Hematopoietic multipotent progenitor cell (in vitro differentiated cells): ENCODE data around the gene VPS8. TPM values are rescaled to one million over a fixed set of nuclear protein-coding genes. Genes with fewer than 3 reads are reported as not detected.

ENCODE experiments used
- DNase-seq, 3 donors: peaks; one replicate each; pipeline ENCODE4 v3.0.0-alpha.2; 2011 to 2015; ENCODE audit warnings: low read depth in 2 of 3, low spot score in 2 of 3
- total RNA-seq: library from RNA; depleted of rRNA; stranded (reverse); fragments of >200 nt; gene quantifications from one replicate; pipeline ENCODE4 v1.2.3, GENCODE V29; 2012

The VPS8 gene
- total RNA-seq = 36.6 TPM

DNA sequence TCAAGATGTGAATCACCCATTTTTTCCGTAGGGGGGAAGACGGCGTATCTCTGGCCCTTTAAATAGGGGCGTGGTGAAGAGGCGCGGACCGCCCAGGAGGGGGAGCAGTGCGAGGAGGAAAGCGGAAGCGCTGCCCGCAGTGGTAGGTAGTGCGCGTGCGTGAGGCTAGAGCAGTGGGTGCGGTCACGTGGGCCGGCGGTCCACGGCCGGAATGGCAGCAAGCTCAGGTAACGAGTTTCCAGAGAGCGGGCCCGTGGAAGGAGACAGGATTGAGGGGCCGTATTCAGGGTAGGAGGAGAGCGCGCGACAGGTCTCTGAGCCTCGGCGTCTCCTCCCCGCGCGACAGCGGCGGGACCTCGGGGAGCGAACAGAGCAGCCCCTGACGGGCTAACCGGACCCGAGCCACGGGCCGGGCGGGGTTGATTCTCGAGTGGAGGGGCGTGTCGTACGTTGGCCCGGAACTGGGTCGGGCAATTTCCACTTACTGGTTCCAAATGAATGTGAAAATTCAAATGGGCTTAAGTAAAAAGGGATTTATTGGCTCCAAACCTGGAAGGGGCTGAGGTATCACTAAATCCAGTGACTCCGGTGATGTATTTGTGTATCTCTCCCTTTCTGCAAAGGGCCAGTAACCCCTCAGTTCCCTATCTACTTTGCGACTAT, at the start of gene VPS8:
Gene VPS8 (plus strand): TSS at position 168 of the 663 bp plus-strand sequence. CDS start 12,467 bp downstream, outside the sequence.
- peak; percentile 88 to 98 (median 97) for DNase-seq

GRCh38 chr3:184764191-184764590, 47.8 kb upstream of the VPS8 start:
- DNase-seq = no peak

DNA sequence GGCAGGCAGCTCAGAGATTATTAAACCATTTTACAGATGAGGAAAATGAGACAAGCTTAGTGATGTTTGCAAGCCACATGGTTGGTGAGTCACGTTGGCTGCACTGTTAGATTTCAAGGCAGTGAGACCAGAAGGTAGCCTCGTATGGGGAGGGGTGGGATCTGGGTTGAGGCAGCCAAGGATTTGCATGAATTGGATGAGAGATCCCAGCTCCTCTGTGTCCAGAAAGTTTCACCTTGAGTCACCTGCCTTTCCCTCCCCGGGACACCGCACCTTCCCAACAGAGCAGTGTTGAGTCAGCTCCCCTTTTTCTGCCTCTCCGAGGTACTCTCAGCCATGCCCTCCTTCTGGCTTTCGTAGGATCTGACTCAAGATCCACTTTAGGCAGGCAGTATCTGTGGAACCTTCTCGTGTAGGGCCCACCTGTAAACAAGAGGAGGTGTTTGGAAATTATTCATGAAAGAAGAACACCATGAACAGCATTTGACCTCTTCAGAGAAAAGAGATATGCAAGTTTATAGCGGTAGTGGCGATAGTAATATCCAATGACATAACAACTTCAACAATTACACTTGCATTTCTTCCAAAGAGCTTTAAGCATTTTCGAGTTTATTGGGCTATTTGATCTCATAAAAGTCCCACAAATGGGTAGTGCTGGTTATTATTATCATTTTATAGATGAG, 46.8 kb upstream of the VPS8 start:
- no peak for DNase-seq

- peak in 1 of 3 donors; percentile 53 for DNase-seq
Observed at GRCh38 chr3:184765730-184766074, 46.3 kb upstream of the VPS8 start.

GRCh38 chr3:184766555-184767261, 45.3 kb upstream of the VPS8 start:
- peak in 1 of 3 donors; percentile 16 for DNase-seq

DNA sequence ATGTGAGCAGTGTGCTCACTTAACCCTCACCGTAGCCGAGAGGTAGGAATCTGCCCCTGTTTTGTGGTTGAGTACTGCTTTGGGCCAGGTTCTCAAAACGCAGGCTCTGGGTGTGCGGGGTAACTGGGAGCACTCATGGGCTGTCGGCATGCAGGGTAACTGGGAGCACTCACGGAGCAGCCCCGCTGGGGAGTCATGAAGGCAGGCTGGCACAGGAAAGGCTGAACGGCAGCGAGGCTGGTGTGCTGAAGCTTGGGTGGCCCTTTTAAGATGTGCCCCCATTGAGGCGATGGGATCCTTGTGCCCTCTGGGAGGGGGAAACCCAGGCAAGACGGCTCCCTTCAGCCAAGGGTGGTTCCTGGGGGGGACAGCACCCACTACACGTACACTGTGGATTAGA, 44.6 kb upstream of the VPS8 start:
- no peak for DNase-seq

DNA sequence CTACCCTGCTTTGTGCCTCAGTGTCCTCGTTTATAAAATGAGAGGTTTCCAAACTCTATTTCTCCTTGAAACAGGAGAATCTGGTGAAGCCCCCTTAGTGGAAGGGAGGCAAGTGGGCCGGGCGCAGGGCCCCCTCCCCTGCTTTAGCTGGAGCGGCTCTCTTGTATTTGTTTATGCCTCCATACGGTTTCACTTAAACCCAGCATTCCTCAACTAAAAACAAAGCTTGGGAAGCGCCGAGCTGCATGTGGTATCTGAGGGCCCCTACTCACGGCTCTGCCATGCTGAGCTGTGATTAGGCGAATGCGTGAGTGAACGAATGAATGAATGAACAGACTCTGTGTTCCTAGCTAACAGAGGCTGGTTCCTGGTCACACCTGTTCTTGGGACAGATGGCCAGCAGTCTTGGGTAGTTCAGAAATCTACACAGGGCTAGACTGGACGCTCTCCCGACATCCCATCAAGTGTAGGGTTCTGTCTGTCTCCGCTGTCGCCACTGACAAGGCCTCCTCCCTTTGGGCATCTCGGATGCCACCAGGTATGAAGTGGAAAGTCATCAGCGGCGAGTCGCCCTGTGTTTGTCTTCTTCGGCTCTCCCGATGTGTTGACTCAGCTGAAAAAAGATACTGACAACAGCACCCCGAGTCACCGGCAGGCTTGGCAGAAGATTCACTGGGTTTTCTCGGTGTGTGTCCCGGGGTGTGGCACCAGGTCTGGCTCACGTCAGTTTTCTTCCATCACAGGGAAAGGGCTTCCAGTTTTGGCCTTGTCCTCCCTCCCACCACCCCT, 42.4 kb upstream of the VPS8 start:
- no peak for DNase-seq

- no peak for DNase-seq
Observed at GRCh38 chr3:184770541-184770940, 41.4 kb upstream of the VPS8 start.

GRCh38 chr3:184771301-184772127, 40.5 kb upstream of the VPS8 start:
- DNase-seq = no peak

- no peak for DNase-seq
Observed at GRCh38 chr3:184772667-184773272, 39.2 kb upstream of the VPS8 start.

DNA sequence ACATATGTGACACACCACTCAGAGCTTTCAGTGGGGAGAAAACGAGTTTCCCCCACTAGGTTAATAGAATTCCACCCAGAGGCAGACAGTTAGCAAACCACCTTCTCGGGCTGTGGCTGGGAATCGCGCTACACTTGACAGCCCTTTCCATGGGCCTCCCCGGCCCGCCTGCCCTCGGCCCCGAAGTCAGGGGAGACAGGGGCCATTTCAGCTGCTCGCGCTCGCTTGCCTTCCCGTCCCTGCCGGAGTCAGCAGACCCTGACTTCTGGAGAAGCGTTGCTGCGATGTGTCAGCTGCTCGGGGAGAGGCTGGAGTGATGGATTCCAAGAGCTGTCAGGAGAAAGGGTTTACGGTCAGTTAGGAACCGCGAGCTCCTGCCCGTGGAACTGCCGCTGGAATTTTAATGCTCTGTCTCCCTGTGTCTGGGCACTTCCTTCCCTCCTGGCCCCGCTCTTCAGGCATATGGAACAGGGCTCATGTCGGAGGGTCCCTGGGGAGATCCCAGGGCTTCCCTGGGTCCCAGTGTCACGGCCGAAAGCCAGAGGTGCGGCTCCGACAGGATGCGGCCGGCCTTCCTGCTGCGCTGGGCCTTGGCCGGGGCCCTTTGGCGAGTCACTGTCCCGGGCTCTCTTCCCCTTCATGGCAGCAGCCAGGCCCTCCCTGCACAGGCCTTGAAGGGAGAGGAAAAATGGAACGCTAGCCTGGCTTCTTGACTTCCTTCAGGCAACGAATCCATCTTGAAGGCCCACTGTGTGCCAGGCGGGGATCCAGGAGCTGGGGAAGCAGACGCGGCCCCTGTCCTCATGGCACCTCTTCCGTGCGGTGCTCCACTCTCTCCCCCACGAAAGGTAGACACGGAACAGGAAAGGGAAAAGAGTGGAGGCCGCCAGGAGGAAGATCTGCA, 38.4 kb upstream of the VPS8 start:
- no peak for DNase-seq

DNA sequence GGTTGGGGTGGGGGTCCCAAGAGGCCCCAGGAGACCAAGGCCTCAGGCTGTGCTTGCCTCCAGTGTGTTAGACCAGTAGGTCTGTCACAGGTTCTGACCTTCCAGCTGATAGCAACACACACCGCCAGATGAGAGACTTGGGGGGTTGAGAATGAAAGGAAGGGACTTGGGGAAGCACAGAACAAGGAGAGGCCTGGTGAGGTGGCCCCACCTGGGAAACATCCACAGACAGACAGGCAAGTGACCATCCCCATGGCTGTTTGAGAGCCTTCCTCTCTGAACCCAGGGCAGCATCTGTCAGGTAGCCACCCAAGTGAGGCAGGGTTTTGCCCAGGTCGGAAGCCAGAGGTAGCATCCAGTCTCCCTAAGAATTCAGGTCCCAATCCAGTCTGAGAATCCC, 35.0 kb upstream of the VPS8 start:
- no peak for DNase-seq

DNA sequence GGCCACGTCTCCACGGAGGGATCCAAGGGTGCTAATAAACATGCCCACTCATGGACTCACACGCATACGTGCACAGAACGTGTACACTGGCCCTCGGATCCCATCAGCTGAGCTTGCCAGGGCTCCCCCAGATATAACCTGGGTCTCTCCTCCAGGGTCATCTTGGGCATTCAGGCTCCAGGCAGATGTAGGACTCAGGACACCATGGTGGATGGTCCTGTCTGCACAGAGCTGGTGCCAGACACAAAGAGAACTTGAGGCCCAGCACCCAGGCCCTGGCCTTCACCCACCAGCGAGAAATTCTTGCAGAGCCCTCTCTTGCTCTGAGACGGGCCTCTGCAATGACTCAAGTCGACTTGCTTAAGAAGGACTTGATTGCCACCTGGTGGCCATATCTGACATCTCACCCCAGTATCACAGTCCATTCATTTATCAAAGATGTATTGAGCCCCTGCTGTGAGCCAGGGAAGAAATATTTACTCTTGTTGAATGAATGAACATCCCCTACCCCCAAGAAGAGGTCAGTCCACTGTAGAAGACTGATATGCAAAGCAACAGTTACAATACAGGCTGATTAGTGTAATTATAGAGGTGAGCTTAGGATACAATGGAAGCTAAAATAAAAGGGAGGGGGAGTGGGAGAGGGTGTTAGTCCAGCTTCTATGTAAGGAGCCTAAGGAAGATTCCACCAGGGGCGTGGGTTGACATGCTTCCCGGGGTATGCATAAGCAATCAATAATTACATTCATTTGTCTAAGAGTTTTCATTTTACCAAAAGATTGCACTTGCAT, 34.2 kb upstream of the VPS8 start:
- DNase-seq = peak; percentile 58 to 94 (median 90)

DNA sequence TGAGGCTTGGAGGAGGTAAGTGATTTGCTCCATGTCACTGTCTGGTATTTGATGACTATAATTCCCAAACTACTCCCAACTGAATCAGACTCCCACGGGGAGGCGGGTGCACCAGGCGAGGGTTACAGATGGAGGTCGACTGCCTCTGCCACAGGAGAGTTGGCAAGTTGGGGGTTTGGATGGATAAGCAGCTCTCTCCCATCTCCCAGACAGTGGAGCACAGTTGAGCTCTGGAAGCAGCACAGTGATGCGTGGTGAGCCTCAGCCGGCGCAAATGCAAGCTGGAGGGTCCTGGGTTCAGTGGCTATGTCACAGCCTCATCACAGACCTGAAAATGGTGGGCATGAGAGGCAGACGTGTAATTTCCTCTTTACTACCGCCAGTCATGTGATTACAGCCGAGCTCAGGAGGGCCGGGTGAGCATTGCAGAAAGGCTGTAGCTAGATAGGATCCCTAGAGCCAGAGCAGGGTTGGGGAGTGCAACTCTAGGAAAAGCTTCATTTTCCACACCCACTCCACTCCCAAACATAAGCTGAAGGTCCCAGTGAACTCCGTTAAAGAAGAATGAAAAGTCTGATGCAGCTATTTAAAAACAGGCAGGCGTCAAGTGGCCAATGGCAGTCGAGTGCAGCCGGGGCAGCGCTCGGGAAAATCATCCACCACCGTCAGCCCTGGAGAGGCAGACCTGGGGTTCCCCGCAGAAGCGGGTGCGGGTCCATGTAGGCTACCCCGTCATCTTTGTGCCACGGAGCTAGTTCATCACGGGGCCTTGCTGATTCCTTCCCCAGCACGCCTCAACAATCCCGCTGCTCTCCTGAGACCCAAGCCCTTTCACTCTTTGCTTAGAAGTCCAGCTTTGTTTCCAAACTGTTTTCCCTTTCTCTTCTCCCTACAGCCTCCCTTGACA, 33.3 kb upstream of the VPS8 start:
- peak in 1 of 3 donors; percentile 35 for DNase-seq

- DNase-seq = no peak
Observed at GRCh38 chr3:184780981-184781515, 30.9 kb upstream of the VPS8 start.

DNA sequence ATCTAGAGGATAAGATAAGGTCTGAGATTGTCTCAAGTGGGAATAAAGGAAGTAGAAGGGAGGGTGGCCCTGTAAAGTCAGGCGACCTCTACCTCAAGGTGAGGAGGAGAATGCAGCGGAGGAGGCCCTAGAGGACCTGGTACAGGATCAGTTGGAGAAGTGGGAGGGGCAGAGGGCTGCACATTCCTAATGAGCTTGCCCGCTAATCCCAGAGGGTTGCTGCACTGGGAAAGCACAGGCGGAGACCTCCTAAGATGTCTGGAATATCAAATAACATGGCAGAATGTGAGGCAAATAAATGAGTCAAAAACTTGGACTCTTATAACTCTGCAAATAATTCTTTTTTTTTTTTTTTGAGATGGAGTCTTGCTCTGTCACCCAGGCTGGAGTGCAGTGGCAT, 30.2 kb upstream of the VPS8 start:
- no peak for DNase-seq

GRCh38 chr3:184783319-184783718, 28.6 kb upstream of the VPS8 start:
- no peak for DNase-seq
